Activated CD4-positive, alpha-beta T cell treated with anti-CD3 and anti-CD28 coated beads for 36 hours (primary cell): ENCODE measurements around the gene ST8SIA6. TPM values are rescaled to one million over a fixed set of nuclear protein-coding genes. Genes with fewer than 3 reads are reported as not detected.

Source experiments
- ATAC-seq: fragments of 200-7000 bp; cut with Tn5 transposase; one replicate; pipeline ENCODE4 v1.10.0; 2021; ENCODE audit warnings: mild to moderate bottlenecking, moderate library complexity
- CTCF ChIA-PET: fragments of 350-600 bp; sonication (Branson Sonifier 250); formaldehyde crosslinking; loops from one replicate; lab custom pipeline; 2021; ENCODE audit warnings: antibody characterized with exemption; lab: Charles Lee
- POLR2A ChIA-PET: fragments of 350-600 bp; sonication (Branson Sonifier 250); formaldehyde crosslinking; loops from one replicate; lab custom pipeline; 2021; ENCODE audit warnings: antibody characterized with exemption, inconsistent platforms; lab: Charles Lee
- DNase-seq: peaks from one replicate; pipeline ENCODE4 v3.0.0-alpha.2; 2020
- H3K27ac Mint-ChIP-seq: one replicate; pipeline ENCODE4 v1.8.0; 2021; ENCODE audit warnings: mixed read lengths
- H3K27me3 Mint-ChIP-seq: one replicate; pipeline ENCODE4 v1.8.0; 2021; ENCODE audit warnings: mixed read lengths
- H3K36me3 Mint-ChIP-seq: one replicate; pipeline ENCODE4 v1.8.0; 2021; ENCODE audit warnings: low read depth, mixed read lengths
- H3K4me1 Mint-ChIP-seq: one replicate; pipeline ENCODE4 v1.8.0; 2021; ENCODE audit warnings: mixed read lengths
- H3K4me3 Mint-ChIP-seq: one replicate; pipeline ENCODE4 v1.8.0; 2021; ENCODE audit warnings: mild to moderate bottlenecking, moderate library complexity, mixed read lengths
- H3K9me3 Mint-ChIP-seq: one replicate; pipeline ENCODE4 v1.8.0; 2021; ENCODE audit warnings: low read depth, mixed read lengths
- intact Hi-C, 2 experiments: fragments of 100-400 bp; cut with DNase I in 1 of 2; cut with micrococcal nuclease in 1 of 2; formaldehyde crosslinking; loops; one replicate each; pipeline versions ENCODE4 v1.14.2 to v1.15.1; 2022 to 2024; cut with DNase I, micrococcal nuclease
- total RNA-seq, 2 experiments: library from RNA; stranded (reverse); gene quantifications; one replicate each; pipeline ENCODE4 v1.2.3, GENCODE V29; 2021

The ST8SIA6 gene
- total RNA-seq, 2 experiments from 2014 or later: not detected

GRCh38 chr10:17476073-17476472 is 21.7 kb upstream of the ST8SIA6 start:
- intact Hi-C loops: no loop called here
- no peak for DNase-seq
- no peak overlapping the region for H3K4me3 Mint-ChIP-seq
- ATAC-seq: no peak
- no peaks in the 10 kb centered on the region for H3K36me3 Mint-ChIP-seq
- H3K9me3 Mint-ChIP-seq: peaks cover 5% of the 10 kb centered on the region
- peaks cover 8% of the 10 kb centered on the region for H3K4me1 Mint-ChIP-seq
- H3K27ac Mint-ChIP-seq: no peak overlapping the region
- ChIA-PET POLR2A (no interaction called here), CTCF (interaction anchor here (0.7 kb wide), 1 partner anchor 67 kb away, joined by 3 read pairs; no protein-coding TSS in a partner anchor)
- peaks cover 18% of the 10 kb centered on the region for H3K27me3 Mint-ChIP-seq

GRCh38 chr10:17475661-17476060 is 21.3 kb upstream of the ST8SIA6 start:
- no peak overlapping the region for H3K27ac Mint-ChIP-seq
- DNase-seq (no peak), ATAC-seq (no peak)
- peaks cover 8% of the 10 kb centered on the region for H3K4me1 Mint-ChIP-seq
- peaks cover 16% of the 10 kb centered on the region for H3K27me3 Mint-ChIP-seq
- intact Hi-C loops: no loop called here
- POLR2A ChIA-PET: no interaction called here
- CTCF ChIA-PET: no interaction called here
- H3K9me3 Mint-ChIP-seq: peaks cover 3% of the 10 kb centered on the region
- H3K4me3 Mint-ChIP-seq: no peak overlapping the region
- H3K36me3 Mint-ChIP-seq: no peaks in the 10 kb centered on the region

GRCh38 chr10:17474595-17475323 is 20.4 kb upstream of the ST8SIA6 start:
- DNase-seq (no peak), ATAC-seq (no peak)
- H3K27ac Mint-ChIP-seq: no peak overlapping the region
- no peaks in the 10 kb centered on the region for H3K36me3 Mint-ChIP-seq
- ChIA-PET POLR2A (no interaction called here), CTCF (no interaction called here)
- no peak overlapping the region for H3K4me3 Mint-ChIP-seq
- H3K27me3 Mint-ChIP-seq: peaks cover 14% of the 10 kb centered on the region
- no peaks in the 10 kb centered on the region for H3K9me3 Mint-ChIP-seq
- peaks cover 6% of the 10 kb centered on the region for H3K4me1 Mint-ChIP-seq
- intact Hi-C loops: no loop called here

GRCh38 chr10:17473228-17473950 is 19.0 kb upstream of the ST8SIA6 start:
- H3K4me1 Mint-ChIP-seq: peaks cover 5% of the 10 kb centered on the region
- ChIA-PET POLR2A (interaction anchor here (0.7 kb wide), 1 partner anchor 21 kb away, joined by 3 read pairs; no protein-coding TSS in a partner anchor), CTCF (interaction anchor here (0.7 kb wide), 1 partner anchor 28 kb away, joined by 3 read pairs; no protein-coding TSS in a partner anchor)
- ATAC-seq (no peak), DNase-seq (no peak)
- H3K4me3 Mint-ChIP-seq: no peak overlapping the region
- no peak overlapping the region for H3K27ac Mint-ChIP-seq
- H3K9me3 Mint-ChIP-seq: no peaks in the 10 kb centered on the region
- no peaks in the 10 kb centered on the region for H3K36me3 Mint-ChIP-seq
- H3K27me3 Mint-ChIP-seq: peaks cover 11% of the 10 kb centered on the region
- intact Hi-C loops: no loop called here

- intact Hi-C loops: no loop called here
- ChIA-PET POLR2A (no interaction called here), CTCF (interaction anchor here (0.7 kb wide), 1 partner anchor 29 kb away, joined by 3 read pairs; no protein-coding TSS in a partner anchor)
- DNase-seq (no peak), ATAC-seq (no peak)
- Mint-ChIP-seq H3K4me1 (peaks cover 5% of the 10 kb centered on the region), H3K27ac (no peak overlapping the region), H3K9me3 (no peaks in the 10 kb centered on the region), H3K27me3 (peaks cover 15% of the 10 kb centered on the region), H3K4me3 (no peak overlapping the region), H3K36me3 (no peaks in the 10 kb centered on the region)
Measured at GRCh38 chr10:17472481-17473227, 18.3 kb upstream of the ST8SIA6 start.

GRCh38 chr10:17470246-17470645 is 15.9 kb upstream of the ST8SIA6 start:
- Mint-ChIP-seq H3K4me1 (peaks cover 5% of the 10 kb centered on the region), H3K27ac (no peak overlapping the region), H3K9me3 (no peaks in the 10 kb centered on the region), H3K27me3 (peaks cover 17% of the 10 kb centered on the region), H3K4me3 (no peak overlapping the region), H3K36me3 (no peaks in the 10 kb centered on the region)
- POLR2A ChIA-PET: no interaction called here
- ATAC-seq (no peak), DNase-seq (no peak)
- intact Hi-C loops: no loop called here
- CTCF ChIA-PET: no interaction called here

GRCh38 chr10:17465328-17466125 is 11.1 kb upstream of the ST8SIA6 start:
- Mint-ChIP-seq H3K4me1 (no peaks in the 10 kb centered on the region), H3K27me3 (peaks cover 32% of the 10 kb centered on the region), H3K4me3 (no peak overlapping the region), H3K27ac (no peak overlapping the region), H3K9me3 (no peaks in the 10 kb centered on the region), H3K36me3 (no peaks in the 10 kb centered on the region)
- DNase-seq (no peak), ATAC-seq (no peak)
- POLR2A ChIA-PET: no interaction called here
- intact Hi-C loops: no loop called here
- CTCF ChIA-PET: no interaction called here

GRCh38 chr10:17464545-17464944 is 10.2 kb upstream of the ST8SIA6 start:
- Mint-ChIP-seq H3K4me3 (no peak overlapping the region), H3K27me3 (peaks cover 35% of the 10 kb centered on the region), H3K4me1 (no peaks in the 10 kb centered on the region), H3K9me3 (no peaks in the 10 kb centered on the region), H3K36me3 (no peaks in the 10 kb centered on the region), H3K27ac (no peak overlapping the region)
- ATAC-seq: no peak
- intact Hi-C loops: no loop called here
- POLR2A ChIA-PET: no interaction called here
- CTCF ChIA-PET: no interaction called here
- DNase-seq: no peak

GRCh38 chr10:17460756-17461155 is 6.4 kb upstream of the ST8SIA6 start:
- POLR2A ChIA-PET: no interaction called here
- Mint-ChIP-seq H3K4me1 (no peaks in the 10 kb centered on the region), H3K27ac (no peak overlapping the region), H3K27me3 (peaks cover 33% of the 10 kb centered on the region), H3K36me3 (no peaks in the 10 kb centered on the region), H3K9me3 (no peaks in the 10 kb centered on the region), H3K4me3 (no peak overlapping the region)
- DNase-seq (no peak), ATAC-seq (no peak)
- CTCF ChIA-PET: no interaction called here
- intact Hi-C loops: no loop called here

GRCh38 chr10:17457083-17457482 is 2.7 kb upstream of the ST8SIA6 start:
- no peaks in the 10 kb centered on the region for H3K36me3 Mint-ChIP-seq
- ATAC-seq (no peak), DNase-seq (no peak)
- H3K4me1 Mint-ChIP-seq: peaks cover 16% of the 10 kb centered on the region
- CTCF ChIA-PET: no interaction called here
- no peak overlapping the region for H3K27ac Mint-ChIP-seq
- H3K9me3 Mint-ChIP-seq: no peaks in the 10 kb centered on the region
- peaks cover 32% of the 10 kb centered on the region for H3K27me3 Mint-ChIP-seq
- H3K4me3 Mint-ChIP-seq: no peak overlapping the region
- POLR2A ChIA-PET: no interaction called here
- intact Hi-C loops: no loop called here

- Mint-ChIP-seq H3K9me3 (no peaks in the 10 kb centered on the region), H3K27me3 (peaks cover 36% of the 10 kb centered on the region), H3K4me1 (peaks cover 16% of the 10 kb centered on the region), H3K36me3 (no peaks in the 10 kb centered on the region), H3K27ac (no peak overlapping the region), H3K4me3 (no peak overlapping the region)
- ChIA-PET POLR2A (no interaction called here), CTCF (no interaction called here)
- DNase-seq (no peak), ATAC-seq (no peak)
- intact Hi-C loops: no loop called here
Measured at GRCh38 chr10:17456032-17456548, 1.7 kb upstream of the ST8SIA6 start.
